HG02885 (cell line): Measurements from ENCODE around the gene TOE1.
"Not testable (repeated sequence)": the region's sequence is repeated elsewhere in the genome, so short reads cannot be mapped to it uniquely, and the experiment has no call there.

Experiments used
- ATAC-seq: cut with Tn5 transposase; IDR thresholded peaks from one replicate; pipeline ENCODE4 v1.9.1; 2021; ENCODE audit warnings: mild to moderate bottlenecking; ENCODE audit not compliant: unreplicated experiment, poor library complexity

TOE1 gene

GRCh38 chr1:45351508-45351907 is 11.5 kb downstream of the TOE1 start:
- ATAC-seq = no peak

DNA sequence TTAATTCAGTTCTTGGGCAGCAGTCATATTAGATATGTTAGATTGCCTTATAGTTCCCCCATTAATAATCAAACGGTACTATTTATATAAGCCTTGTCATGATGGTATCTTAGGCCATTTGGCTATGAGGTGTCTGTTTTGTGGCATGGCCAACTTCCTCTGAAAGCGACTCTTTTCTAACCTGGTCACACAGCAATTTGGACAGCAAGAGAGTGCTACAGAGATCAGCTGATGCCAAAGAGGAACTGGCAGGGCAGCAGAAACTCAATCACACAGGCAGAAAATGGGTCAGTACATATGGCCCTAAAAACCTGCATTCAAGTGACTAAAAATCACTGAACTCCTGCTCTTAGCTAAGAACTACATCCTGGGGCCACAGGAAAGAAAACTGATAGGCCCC is 13.7 kb downstream of the TOE1 start:
- ATAC-seq = no peak

DNA sequence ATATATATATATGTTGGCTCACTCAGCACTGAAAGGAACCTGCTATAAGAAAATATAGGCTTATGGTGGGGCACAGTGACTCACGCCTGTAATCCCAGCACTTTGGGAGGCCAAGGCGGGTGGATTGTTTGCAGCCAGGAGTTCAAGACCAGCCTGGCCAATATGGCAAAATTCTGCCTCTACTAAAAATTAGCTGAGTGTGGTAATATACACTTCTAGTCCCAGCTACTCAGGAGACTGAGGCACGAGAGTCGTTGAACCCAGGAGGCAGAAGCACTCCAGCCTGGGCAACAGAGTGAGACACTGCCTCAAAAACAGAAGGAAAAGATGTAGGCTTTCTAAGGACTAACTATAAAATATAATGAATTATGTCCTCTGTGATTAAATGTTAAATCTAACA is 14.9 kb downstream of the TOE1 start:
- no peak for ATAC-seq

DNA sequence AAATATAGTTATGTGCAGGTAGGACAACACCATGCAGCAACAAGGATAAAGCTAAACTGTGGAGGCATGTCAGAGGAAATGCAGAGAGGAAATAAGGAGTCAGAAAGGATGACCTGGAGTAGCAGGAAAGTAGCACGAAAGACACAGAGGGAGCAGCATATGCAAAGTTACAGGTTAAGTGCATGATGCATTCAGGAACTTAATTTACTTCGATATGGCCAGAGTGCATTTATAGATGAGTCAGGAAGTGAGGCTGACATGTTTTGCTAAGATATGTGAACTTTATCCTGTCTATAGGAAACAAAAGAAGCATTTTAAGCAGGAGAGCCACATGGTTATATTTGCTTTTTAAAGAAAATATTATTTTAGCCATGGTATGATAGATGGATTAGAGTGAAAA is 15.7 kb downstream of the TOE1 start:
- ATAC-seq = no peak

DNA sequence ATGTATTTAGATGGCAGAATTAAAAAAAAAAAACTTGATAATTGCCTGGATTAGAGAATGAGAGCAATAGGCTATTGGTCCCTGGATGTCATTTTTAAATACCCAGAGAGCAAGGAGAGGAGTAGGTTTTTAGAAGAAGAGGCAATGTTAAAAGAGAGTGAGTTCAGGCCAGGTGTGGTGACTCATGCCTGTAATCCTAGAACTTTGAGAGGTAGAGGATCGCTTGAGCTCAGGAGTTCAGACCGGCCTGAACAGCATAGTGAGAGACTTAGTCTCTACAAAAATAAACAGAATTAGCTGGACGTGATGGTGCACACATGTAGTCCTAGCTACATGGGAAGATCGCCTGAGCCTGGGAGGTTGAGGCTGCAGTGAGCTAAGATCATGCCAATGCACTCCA is 16.2 kb downstream of the TOE1 start:
- no peak for ATAC-seq

DNA sequence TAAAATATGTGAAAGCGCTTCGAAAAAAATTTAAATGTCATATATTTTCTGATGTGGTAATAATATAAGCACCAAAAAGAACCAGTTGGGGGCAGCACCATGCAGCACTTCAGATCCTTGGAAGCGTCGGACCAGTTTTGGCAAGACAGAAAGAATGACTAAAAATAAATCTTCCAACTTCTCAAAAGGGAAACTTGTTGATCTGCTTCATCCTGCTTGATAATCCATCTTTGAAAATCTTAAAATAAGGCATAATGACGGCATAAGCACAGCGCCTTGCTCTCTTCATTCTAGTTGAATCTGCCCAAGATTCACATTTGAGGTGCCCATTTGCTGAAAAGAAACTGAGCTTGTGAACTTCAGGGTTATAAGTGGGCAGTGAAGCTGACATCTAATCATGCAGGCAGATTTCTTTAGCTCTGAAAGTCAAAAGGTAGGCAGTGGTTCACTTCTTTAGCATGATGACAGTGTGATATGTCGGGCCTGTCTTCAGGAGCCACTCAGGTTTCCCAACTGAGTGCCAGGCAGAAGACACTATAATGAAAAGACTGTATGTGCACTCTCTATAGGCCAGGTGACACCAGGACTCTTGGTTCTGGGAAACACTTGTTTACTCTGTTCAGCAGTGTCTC is 20.0 kb downstream of the TOE1 start:
- no peak for ATAC-seq

GRCh38 chr1:45360981-45361380 is 21.0 kb downstream of the TOE1 start:
- ATAC-seq = not testable (repeated sequence)

DNA sequence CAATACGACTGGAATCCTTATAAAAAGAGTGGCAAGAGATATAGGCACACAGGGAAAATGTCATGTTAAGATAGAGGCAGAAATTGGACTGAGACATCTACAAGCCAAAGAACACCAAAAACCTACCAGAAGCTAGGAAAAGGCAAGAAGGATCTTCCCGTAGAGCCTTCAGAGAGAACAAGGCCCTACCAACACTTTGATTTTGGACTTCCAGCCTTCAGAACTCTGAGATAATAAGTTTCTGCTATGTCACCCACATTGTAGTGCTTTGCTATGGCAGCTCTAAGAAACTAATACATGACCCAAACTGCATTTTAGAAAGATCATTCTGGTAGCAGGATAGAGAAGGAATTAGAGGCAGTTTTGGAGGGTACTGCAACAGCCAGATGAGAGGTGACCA is 24.3 kb downstream of the TOE1 start:
- no peak for ATAC-seq

DNA sequence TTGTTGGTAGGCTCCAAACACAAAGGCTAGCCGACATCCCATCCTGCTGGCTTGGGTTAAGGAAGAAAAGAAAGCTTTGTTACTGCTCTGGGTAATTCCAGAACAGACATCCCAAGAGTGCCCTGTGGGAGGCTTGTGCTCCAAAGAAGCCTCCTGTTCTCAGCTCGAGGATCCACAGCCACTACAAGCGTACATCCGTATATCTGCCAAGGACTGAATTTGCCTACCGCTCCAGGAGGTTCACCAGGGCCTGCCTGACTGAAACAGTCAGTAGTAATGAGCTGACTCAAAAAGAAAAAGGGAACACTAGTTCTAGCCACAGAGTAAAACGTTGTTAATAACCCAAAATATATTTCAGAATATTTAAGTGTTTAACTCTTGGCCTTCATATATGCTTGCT is 25.1 kb downstream of the TOE1 start:
- no peak for ATAC-seq

DNA sequence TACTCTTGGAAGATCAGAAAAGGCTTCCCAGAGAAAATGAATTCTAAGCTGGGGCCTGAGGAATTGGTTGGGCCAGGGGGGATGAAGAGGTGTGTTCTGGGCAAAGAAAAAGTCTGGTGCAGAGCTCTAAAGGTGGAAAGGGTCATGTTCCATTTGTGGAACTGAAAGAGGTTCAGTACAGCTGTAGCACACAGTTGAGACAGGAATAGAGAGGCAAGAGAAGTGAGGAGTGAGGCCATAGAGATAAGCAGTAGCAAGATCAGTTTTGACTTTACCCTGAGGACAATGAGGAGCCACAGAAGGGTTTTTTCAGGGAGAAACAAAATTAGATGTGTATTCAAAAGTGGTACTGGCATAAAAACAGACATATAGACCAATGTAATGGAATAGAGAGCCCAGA is 30.6 kb downstream of the TOE1 start:
- peak; percentile 68 for ATAC-seq

- no peak for ATAC-seq
These were observed 33.6 kb downstream of the TOE1 start for GRCh38 chr1:45373573-45373972.

GRCh38 chr1:45375104-45376090 is 35.4 kb downstream of the TOE1 start:
- no peak for ATAC-seq

GRCh38 chr1:45378184-45378583 is 38.2 kb downstream of the TOE1 start:
- ATAC-seq = no peak

GRCh38 chr1:45379524-45379923 is 39.6 kb downstream of the TOE1 start:
- ATAC-seq = no peak

DNA sequence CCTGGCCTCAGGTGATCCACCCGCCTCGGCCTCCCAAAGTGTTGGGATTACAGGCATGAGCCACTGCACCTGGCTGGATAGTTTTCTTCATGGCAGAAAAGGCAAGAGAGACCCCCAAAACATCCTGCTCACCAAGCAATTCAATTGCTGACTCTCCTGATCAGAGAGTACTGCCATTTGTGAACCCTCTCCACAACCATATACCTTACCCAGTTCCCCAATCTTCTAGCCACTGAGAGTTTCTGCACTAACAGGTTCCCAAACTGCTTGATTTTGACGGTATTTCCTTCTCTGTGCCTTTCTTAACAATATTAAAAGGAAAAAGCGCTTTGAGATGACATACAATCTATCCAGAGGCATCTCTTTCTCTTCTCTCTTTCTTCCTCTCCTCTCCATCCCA is 40.2 kb downstream of the TOE1 start:
- no peak for ATAC-seq

DNA sequence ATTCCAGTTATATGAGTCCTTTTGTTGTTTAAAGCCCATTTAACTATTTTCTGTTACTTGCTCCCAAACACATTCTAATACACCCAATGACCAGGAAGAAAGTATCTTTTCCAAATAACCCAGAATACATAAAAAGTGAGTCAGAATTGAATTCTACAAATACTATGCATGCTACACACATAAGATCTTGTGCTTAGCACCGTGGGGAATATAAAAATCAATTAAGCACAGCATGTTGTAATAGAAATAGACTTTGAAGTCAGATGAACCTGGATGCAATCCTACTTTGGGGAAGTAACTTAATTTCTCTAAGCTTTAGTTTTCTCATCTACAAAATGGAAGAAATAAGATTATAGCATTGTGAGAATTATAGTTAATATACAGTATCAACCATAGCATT is 40.8 kb downstream of the TOE1 start:
- ATAC-seq = no peak

GRCh38 chr1:45381243-45381642 is 41.3 kb downstream of the TOE1 start:
- ATAC-seq = no peak

GRCh38 chr1:45383191-45383590 is 43.2 kb downstream of the TOE1 start:
- no peak for ATAC-seq

DNA sequence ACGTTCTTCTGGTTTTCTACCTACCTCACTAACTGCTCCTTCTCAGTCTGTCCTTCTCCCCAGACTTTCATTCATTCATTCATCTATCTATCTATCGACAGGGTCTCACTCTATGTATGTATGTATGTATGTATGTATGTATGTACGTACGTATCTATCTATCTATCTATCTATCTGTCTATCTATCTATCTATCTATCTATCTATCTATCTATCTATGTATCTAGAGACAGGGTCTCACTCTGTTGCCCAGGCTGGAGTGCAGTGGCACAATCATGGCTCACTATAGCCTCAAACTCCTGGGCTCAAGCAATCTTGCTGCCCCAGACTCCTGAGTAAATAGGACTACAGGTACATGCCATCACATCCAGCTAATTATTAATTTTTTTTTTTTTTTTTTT is 44.2 kb downstream of the TOE1 start:
- not testable (repeated sequence) for ATAC-seq

DNA sequence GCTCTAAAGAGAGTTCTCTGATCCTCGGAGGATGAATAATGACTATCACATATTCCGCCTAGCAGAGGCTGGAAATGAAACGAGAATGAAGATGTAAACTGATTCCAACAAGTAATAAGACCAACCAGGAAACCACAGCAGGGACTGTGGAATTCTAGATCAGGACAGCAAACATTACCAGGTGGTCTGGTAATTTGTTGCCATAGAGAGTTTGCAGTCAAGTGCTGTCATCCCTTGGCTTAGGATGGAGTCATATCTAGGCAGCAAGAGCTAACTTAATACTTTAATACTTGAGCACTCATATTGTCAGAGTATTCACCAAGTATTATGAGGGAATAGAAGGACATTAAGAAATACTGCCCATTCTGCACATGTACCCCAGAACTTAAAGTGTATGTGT is 45.3 kb downstream of the TOE1 start:
- no peak for ATAC-seq

DNA sequence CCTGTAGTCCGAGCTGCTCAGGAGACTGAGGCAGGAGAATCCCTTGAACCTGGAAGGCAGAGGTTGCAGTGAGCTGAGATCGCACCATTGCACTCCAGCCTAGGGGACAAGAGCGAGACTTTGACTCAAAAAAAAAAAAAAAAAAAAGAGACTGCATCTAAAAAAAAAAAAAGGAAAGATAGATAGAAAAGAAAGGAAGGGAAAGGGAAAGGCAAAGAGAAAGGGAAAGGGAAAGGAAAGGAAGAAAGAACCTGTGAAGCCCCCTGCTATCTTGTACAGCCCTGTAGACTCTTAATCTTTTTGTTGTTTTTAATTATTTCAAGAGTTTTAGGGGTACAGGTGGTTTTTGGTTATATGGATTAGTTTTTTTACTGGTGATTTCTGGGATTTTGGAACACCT is 46.2 kb downstream of the TOE1 start:
- ATAC-seq = no peak
